Measurements from ENCODE around the gene NOLC1.

- TF ChIP-seq POLR2A (IDR thresholded peaks at IDR 0.05) (no peak), CTCF (IDR thresholded peaks at IDR 0.05) (no peak)
Observed at GRCh38 chr10:102202386-102202785, 50.2 kb downstream of the NOLC1 start.

Measured in breast epithelium (tissue), 3 donors.